HepG2 (cell line): Measurements from ENCODE around the gene CDH13. TPM values are rescaled to one million over a fixed set of nuclear protein-coding genes. Genes with fewer than 3 reads are reported as not detected.

Experiments
- ATAC-seq: fragments of 200-7000 bp; cut with Tn5 transposase; 3 replicates; pipeline ENCODE4 v1.9.1; 2020; ENCODE audit warnings: mild to moderate bottlenecking, moderate library complexity
- BruUV-seq: library from RNA; stranded (reverse); fragments of 400-500 nt; replicated peaks from 2 replicates; lab custom pipeline; 2021; lab: Mats Ljungman, UMichigan
- CTCF ChIA-PET: fragments of 300-600 bp; formaldehyde crosslinking; extraction: SDS; loops from one replicate; lab custom pipeline; 2021; ENCODE audit warnings: low total read pairs, inconsistent platforms, low intra/inter-chr PET ratio; lab: Yijun Ruan, JAX
- POLR2A ChIA-PET: fragments of 350-600 bp; sonication (Branson Sonifier 250); formaldehyde crosslinking; loops from one replicate; lab custom pipeline; 2020; ENCODE audit warnings: antibody characterized with exemption, inconsistent platforms; lab: Yijun Ruan, JAX
- DNase-seq: peaks from one replicate; pipeline ENCODE4 v3.0.0-alpha.2; 2015; ENCODE audit warnings: low spot score
- FAIRE-seq: peaks from 3 replicates; lab custom pipeline; 2011; peaks lifted over from hg19 to GRCh38; lab: Jason Lieb, UNC
- H2AFZ ChIP-seq: one replicate; pipeline ENCODE4 v1.6.1; 2011; ENCODE audit warnings: low read length, inconsistent platforms
- H3K27ac ChIP-seq: fragments of 300-600 bp; 3 replicates; pipeline ENCODE4 v1.8.0; 2011; ENCODE audit warnings: mixed run types, mild to moderate bottlenecking, mixed read lengths, low read length, inconsistent platforms; ENCODE audit not compliant: insufficient read depth; ENCODE audit errors: extremely low read length
- H3K27me3 ChIP-seq, 2 experiments: fragments of 200-600 bp in 1 of 2; 2 replicates in 1 of 2; 3 replicates in 1 of 2; pipeline versions ENCODE4 v1.6.0 to v1.8.0; 2011; ENCODE audit warnings: low read length in 2 of 2, mild to moderate bottlenecking in 2 of 2, moderate library complexity in 2 of 2, inconsistent platforms in 1 of 2; ENCODE audit not compliant: insufficient read depth in 2 of 2, control insufficient read depth in 1 of 2
- H3K36me3 ChIP-seq, 2 experiments: fragments of 200-600 bp in 1 of 2; replicated peaks in 1 of 2; 2 replicates in 1 of 2; 3 replicates in 1 of 2; pipeline versions ENCODE4 v1.5.1 to v1.8.0; 2011; ENCODE audit warnings: low read length in 2 of 2, inconsistent platforms in 1 of 2; ENCODE audit not compliant: insufficient read depth in 2 of 2, control insufficient read depth in 1 of 2
- H3K4me1 ChIP-seq: 2 replicates; pipeline ENCODE4 v1.5.1; 2012; ENCODE audit warnings: low read length, inconsistent platforms; ENCODE audit not compliant: insufficient read depth
- H3K4me2 ChIP-seq: 2 replicates; pipeline ENCODE4 v1.6.0; 2011; ENCODE audit warnings: low read depth, low read length, inconsistent platforms
- H3K4me3 ChIP-seq, 3 experiments: fragments of 200-600 bp in 1 of 3; sonication (generic), shearing (Covaris generic) in 1 of 3; replicated peaks in 1 of 3; 2 replicates each; pipeline ENCODE4 v1.5.1; 2011 to 2016; ENCODE audit warnings: low read length in 3 of 3, inconsistent platforms in 2 of 3, low read depth in 2 of 3, mild to moderate bottlenecking in 2 of 3, control low read depth in 1 of 3, mixed read lengths in 1 of 3; ENCODE audit not compliant: insufficient read depth in 1 of 3
- H3K79me2 ChIP-seq: one replicate; pipeline ENCODE4 v1.6.1; 2011; ENCODE audit warnings: low read length, inconsistent platforms; ENCODE audit not compliant: insufficient read depth
- H3K9ac ChIP-seq: 2 replicates; pipeline ENCODE4 v1.6.0; 2011; ENCODE audit warnings: mild to moderate bottlenecking, low read depth, low read length, inconsistent platforms; ENCODE audit not compliant: insufficient read depth
- H3K9me3 ChIP-seq: 2 replicates; pipeline ENCODE4 v1.5.1; 2012; ENCODE audit warnings: mild to moderate bottlenecking, low read length
- H4K20me1 ChIP-seq: 2 replicates; pipeline ENCODE4 v1.6.0; 2011; ENCODE audit warnings: inconsistent platforms, mild to moderate bottlenecking, low read length, moderate library complexity; ENCODE audit not compliant: insufficient read depth
- ERF ChIP-seq: IDR thresholded peaks from 2 replicates; pipeline ENCODE4 v1.6.1; 2018; ENCODE audit warnings: missing biosample characterization, missing genetic modification reagents
- HDAC2 ChIP-seq: sonication (generic); formaldehyde crosslinking; IDR thresholded peaks from 2 replicates; pipeline ENCODE4 v1.4.0; 2020; ENCODE audit warnings: missing genetic modification reagents
- KLF16 ChIP-seq, 2 experiments: sonication (generic) in 1 of 2; formaldehyde crosslinking in 1 of 2; IDR thresholded peaks; 2 replicates each; pipeline versions ENCODE4 v1.6.1 to v1.8.0; 2016 to 2023; ENCODE audit warnings: missing genetic modification reagents in 2 of 2, missing compliant biosample characterization in 1 of 2
- POLR2A ChIP-seq, 2 experiments: IDR thresholded peaks; 2 replicates each; pipeline ENCODE4 v1.6.1; 2011; ENCODE audit warnings: low read depth in 2 of 2, low read length in 2 of 2, mild to moderate bottlenecking in 1 of 2, moderate library complexity in 1 of 2; ENCODE audit not compliant: insufficient read depth in 1 of 2
- REXO4 ChIP-seq: sonication (generic); formaldehyde crosslinking; IDR thresholded peaks from 2 replicates; pipeline ENCODE4 v1.8.0; 2022; ENCODE audit warnings: missing genetic modification reagents, mild to moderate bottlenecking, borderline replicate concordance
- SAFB2 ChIP-seq: sonication (generic); formaldehyde crosslinking; IDR thresholded peaks from 2 replicates; pipeline ENCODE4 v1.5.1; 2020; ENCODE audit warnings: missing genetic modification reagents, low read depth, mild to moderate bottlenecking, borderline replicate concordance
- ZIK1 ChIP-seq: sonication (generic); formaldehyde crosslinking; IDR thresholded peaks from 2 replicates; pipeline ENCODE4 v1.5.0; 2020; ENCODE audit warnings: mild to moderate bottlenecking, low read depth, missing genetic modification reagents, borderline replicate concordance
- ZNF207 ChIP-seq: fragments of 450-650 bp; IDR thresholded peaks from 2 replicates; pipeline ENCODE4 v1.6.1; 2016; ENCODE audit warnings: antibody characterized with exemption, borderline replicate concordance
- ZNF282 ChIP-seq: fragments of 450-650 bp; IDR thresholded peaks from 2 replicates; pipeline ENCODE4 v1.6.1; 2018; ENCODE audit not compliant: partially characterized antibody
- ZNF883 ChIP-seq: sonication (generic); formaldehyde crosslinking; IDR thresholded peaks from 2 replicates; pipeline ENCODE4 v1.5.1; 2020; ENCODE audit warnings: mild to moderate bottlenecking, missing genetic modification reagents; ENCODE audit errors: not compliant biosample characterization
- WGBS: methylation state at CpG from one replicate; pipeline ENCODE4 v1.1.6; 2017; ENCODE audit warnings: low lambda C conversion rate; 5-methylcytosine and 5-hydroxymethylcytosine counted together
- in situ Hi-C: cut with HindIII; loops from 2 replicates; pipeline ENCODE4 v1.10.0; 2017; ENCODE audit warnings: low pct_unique_long_range_greater_than_20kb; ENCODE audit not compliant: extremely low pct_ligation_motif_present
- intact Hi-C: fragments of 100-400 bp; cut with micrococcal nuclease; formaldehyde crosslinking; loops from one replicate; pipeline ENCODE4 v1.10.0; 2022; ENCODE audit not compliant: unreplicated experiment
- polyA plus RNA-seq, 8 experiments: library from polyadenylated mRNA; depleted of rRNA in 3 of 8; stranded (reverse) in 7 of 8; unstranded in 1 of 8; fragments of >200 nt; fragmentation: Illumina TruSeq in 4 of 8; extraction: Trizol in 4 of 8; gene quantifications; 2 replicates each; pipeline versions ENCODE4 v1.2.1 to v1.2.3, GENCODE V29; 2011 to 2016; ENCODE audit warnings: low read depth in 4 of 8, missing spikeins in 1 of 8, mixed read lengths in 1 of 8; ENCODE audit not compliant: insufficient read depth in 1 of 8
- total RNA-seq, 5 experiments: library from RNA; depleted of rRNA; stranded (reverse); fragments of >200 nt; fragmentation: Illumina TruSeq; extraction: Trizol; gene quantifications; 2 replicates each; pipeline ENCODE4 v1.2.3, GENCODE V29; 2016; ENCODE audit warnings: low read depth in 1 of 5
- TF ChIP-seq, protein P1 (sequence below): sonication (generic); formaldehyde crosslinking; IDR thresholded peaks from 2 replicates; pipeline ENCODE4 v1.4.0; 2020; ENCODE audit warnings: missing genetic modification reagents
- TF ChIP-seq, protein P2 (sequence below): sonication (generic); formaldehyde crosslinking; conservative IDR thresholded peaks from 2 replicates; pipeline ENCODE4 v1.4.0; 2020; ENCODE audit warnings: mild to moderate bottlenecking, missing genetic modification reagents, moderate library complexity
- TF ChIP-seq, protein P3 (sequence below): sonication (generic); formaldehyde crosslinking; IDR thresholded peaks from 2 replicates; pipeline ENCODE4 v1.4.0; 2020; ENCODE audit warnings: missing genetic modification reagents
- TF ChIP-seq, protein P4 (sequence below): IDR thresholded peaks from 2 replicates; pipeline ENCODE4 v1.6.1; 2016; ENCODE audit warnings: low read depth

Gene CDH13
- total and polyA plus RNA-seq, 2 of the 13 experiments (the other 11 are each of a cell fraction or from before 2014, with no cell fraction given), result not detected

DNA sequence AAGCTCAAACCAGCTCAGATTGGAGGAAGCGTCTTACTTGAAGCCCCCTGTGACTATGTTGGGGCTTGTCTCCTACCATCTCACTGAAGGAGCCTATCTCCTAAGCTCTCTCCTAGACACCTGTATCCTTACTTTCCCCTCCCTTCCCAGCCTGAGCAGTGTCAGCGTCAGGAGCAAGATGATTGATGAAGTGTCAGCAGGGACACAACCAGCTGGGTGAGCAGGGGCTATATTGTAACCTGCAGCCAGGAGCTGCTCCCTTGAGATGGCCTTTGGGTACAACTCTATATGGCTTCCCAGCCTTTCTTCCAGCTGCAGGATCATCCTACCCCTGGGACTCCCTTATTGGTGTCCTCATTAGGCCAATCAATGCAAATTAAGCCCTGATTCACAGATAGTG is 1097.8 kb downstream of the CDH13 start:
- DNase-seq (no peak), ATAC-seq (no peak), FAIRE-seq (no peak)
- no peaks in the 10 kb centered on the region for H4K20me1 ChIP-seq
- H3K9me3 ChIP-seq, result no peaks in the 10 kb centered on the region
- ChIA-PET POLR2A (no interaction called here), CTCF (no interaction called here)
- H2AFZ ChIP-seq, result no peak overlapping the region
- H3K36me3 ChIP-seq, result no peaks in the 10 kb centered on the region
- BruUV-seq, result no TSS peak
- no peak overlapping the region for H3K4me3 ChIP-seq
- H3K27ac ChIP-seq, result no peak overlapping the region
- in situ Hi-C loops (no loop called here), intact Hi-C loops (no loop called here)
- H3K9ac ChIP-seq, result no peak overlapping the region
- no peaks in the 10 kb centered on the region for H3K4me1 ChIP-seq
- peaks cover 1 to 17% of the 10 kb centered on the region in 2 experiments; a peak in 3 of 5 replicates for H3K27me3 ChIP-seq
- WGBS, result 4% methylated on average over 2 of the region's 2 CpGs
- H3K4me2 ChIP-seq, result no peak overlapping the region
- H3K79me2 ChIP-seq, result no peaks in the 10 kb centered on the region
- no peak for TF ChIP-seq POLR2A (IDR thresholded peaks at IDR 0.05; ENCODE audit: insufficient read depth in 1 of 2, low read depth in 2 of 2, low read length in 2 of 2)
- no peak for TF ChIP-seq SAFB2 (CRISPR knock-in tag)
- TF ChIP-seq, protein P1, sequence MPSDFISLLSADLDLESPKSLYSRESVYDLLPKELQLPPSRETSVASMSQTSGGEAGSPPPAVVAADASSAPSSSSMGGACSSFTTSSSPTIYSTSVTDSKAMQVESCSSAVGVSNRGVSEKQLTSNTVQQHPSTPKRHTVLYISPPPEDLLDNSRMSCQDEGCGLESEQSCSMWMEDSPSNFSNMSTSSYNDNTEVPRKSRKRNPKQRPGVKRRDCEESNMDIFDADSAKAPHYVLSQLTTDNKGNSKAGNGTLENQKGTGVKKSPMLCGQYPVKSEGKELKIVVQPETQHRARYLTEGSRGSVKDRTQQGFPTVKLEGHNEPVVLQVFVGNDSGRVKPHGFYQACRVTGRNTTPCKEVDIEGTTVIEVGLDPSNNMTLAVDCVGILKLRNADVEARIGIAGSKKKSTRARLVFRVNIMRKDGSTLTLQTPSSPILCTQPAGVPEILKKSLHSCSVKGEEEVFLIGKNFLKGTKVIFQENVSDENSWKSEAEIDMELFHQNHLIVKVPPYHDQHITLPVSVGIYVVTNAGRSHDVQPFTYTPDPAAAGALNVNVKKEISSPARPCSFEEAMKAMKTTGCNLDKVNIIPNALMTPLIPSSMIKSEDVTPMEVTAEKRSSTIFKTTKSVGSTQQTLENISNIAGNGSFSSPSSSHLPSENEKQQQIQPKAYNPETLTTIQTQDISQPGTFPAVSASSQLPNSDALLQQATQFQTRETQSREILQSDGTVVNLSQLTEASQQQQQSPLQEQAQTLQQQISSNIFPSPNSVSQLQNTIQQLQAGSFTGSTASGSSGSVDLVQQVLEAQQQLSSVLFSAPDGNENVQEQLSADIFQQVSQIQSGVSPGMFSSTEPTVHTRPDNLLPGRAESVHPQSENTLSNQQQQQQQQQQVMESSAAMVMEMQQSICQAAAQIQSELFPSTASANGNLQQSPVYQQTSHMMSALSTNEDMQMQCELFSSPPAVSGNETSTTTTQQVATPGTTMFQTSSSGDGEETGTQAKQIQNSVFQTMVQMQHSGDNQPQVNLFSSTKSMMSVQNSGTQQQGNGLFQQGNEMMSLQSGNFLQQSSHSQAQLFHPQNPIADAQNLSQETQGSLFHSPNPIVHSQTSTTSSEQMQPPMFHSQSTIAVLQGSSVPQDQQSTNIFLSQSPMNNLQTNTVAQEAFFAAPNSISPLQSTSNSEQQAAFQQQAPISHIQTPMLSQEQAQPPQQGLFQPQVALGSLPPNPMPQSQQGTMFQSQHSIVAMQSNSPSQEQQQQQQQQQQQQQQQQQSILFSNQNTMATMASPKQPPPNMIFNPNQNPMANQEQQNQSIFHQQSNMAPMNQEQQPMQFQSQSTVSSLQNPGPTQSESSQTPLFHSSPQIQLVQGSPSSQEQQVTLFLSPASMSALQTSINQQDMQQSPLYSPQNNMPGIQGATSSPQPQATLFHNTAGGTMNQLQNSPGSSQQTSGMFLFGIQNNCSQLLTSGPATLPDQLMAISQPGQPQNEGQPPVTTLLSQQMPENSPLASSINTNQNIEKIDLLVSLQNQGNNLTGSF (CRISPR knock-in tag), result no peak
- TF ChIP-seq, protein P2, sequence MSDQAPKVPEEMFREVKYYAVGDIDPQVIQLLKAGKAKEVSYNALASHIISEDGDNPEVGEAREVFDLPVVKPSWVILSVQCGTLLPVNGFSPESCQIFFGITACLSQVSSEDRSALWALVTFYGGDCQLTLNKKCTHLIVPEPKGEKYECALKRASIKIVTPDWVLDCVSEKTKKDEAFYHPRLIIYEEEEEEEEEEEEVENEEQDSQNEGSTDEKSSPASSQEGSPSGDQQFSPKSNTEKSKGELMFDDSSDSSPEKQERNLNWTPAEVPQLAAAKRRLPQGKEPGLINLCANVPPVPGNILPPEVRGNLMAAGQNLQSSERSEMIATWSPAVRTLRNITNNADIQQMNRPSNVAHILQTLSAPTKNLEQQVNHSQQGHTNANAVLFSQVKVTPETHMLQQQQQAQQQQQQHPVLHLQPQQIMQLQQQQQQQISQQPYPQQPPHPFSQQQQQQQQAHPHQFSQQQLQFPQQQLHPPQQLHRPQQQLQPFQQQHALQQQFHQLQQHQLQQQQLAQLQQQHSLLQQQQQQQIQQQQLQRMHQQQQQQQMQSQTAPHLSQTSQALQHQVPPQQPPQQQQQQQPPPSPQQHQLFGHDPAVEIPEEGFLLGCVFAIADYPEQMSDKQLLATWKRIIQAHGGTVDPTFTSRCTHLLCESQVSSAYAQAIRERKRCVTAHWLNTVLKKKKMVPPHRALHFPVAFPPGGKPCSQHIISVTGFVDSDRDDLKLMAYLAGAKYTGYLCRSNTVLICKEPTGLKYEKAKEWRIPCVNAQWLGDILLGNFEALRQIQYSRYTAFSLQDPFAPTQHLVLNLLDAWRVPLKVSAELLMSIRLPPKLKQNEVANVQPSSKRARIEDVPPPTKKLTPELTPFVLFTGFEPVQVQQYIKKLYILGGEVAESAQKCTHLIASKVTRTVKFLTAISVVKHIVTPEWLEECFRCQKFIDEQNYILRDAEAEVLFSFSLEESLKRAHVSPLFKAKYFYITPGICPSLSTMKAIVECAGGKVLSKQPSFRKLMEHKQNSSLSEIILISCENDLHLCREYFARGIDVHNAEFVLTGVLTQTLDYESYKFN (CRISPR knock-in tag), result no peak
- no peak for TF ChIP-seq ERF (CRISPR knock-in tag)
- TF ChIP-seq REXO4 (CRISPR knock-in tag), result no peak
- no peak for TF ChIP-seq ZNF883 (CRISPR knock-in tag)
- no peak for TF ChIP-seq HDAC2
- no peak for TF ChIP-seq ZNF282
- TF ChIP-seq KLF16 (CRISPR knock-in tag; IDR thresholded peaks at IDR 0.05), result no peak
- TF ChIP-seq, protein P3, sequence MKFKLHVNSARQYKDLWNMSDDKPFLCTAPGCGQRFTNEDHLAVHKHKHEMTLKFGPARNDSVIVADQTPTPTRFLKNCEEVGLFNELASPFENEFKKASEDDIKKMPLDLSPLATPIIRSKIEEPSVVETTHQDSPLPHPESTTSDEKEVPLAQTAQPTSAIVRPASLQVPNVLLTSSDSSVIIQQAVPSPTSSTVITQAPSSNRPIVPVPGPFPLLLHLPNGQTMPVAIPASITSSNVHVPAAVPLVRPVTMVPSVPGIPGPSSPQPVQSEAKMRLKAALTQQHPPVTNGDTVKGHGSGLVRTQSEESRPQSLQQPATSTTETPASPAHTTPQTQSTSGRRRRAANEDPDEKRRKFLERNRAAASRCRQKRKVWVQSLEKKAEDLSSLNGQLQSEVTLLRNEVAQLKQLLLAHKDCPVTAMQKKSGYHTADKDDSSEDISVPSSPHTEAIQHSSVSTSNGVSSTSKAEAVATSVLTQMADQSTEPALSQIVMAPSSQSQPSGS, result no peak
- no peak for TF ChIP-seq ZNF207
- TF ChIP-seq, protein P4, sequence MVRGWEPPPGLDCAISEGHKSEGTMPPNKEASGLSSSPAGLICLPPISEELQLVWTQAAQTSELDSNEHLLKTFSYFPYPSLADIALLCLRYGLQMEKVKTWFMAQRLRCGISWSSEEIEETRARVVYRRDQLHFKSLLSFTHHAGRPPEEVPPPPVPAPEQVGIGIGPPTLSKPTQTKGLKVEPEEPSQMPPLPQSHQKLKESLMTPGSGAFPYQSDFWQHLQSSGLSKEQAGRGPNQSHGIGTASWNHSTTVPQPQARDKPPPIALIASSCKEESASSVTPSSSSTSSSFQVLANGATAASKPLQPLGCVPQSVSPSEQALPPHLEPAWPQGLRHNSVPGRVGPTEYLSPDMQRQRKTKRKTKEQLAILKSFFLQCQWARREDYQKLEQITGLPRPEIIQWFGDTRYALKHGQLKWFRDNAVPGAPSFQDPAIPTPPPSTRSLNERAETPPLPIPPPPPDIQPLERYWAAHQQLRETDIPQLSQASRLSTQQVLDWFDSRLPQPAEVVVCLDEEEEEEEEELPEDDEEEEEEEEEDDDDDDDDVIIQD, result no peak
- no peak for TF ChIP-seq ZIK1 (CRISPR knock-in tag)
